K562 (cell line): Measurements from ENCODE around the gene LDLR. TPM values are rescaled to one million over a fixed set of nuclear protein-coding genes. Genes with fewer than 3 reads are reported as not detected.

Experiments
- ARID4B ChIP-seq: sonication (generic); formaldehyde crosslinking; IDR thresholded peaks from 2 replicates; pipeline ENCODE4 v1.8.0; 2022; ENCODE audit warnings: mild to moderate bottlenecking, missing genetic modification reagents
- MEF2D ChIP-seq: conservative IDR thresholded peaks from 2 replicates; pipeline ENCODE4 v1.6.1; 2016; ENCODE audit warnings: low read depth, missing genetic modification characterization, missing compliant biosample characterization
- OTX1 ChIP-seq: fragments of 450-650 bp; formaldehyde crosslinking; IDR thresholded peaks from 2 replicates; pipeline ENCODE4 v1.4.0; 2022; ENCODE audit warnings: mild to moderate bottlenecking
- PCBP2 ChIP-seq: fragments of 200-400 bp; formaldehyde crosslinking; IDR thresholded peaks from 2 replicates; pipeline ENCODE4 v1.6.1; 2018; ENCODE audit warnings: low read length, low read depth, mild to moderate bottlenecking, moderate library complexity; ENCODE audit not compliant: poor library complexity, severe bottlenecking
- RBM14 ChIP-seq: fragments of 200-400 bp; formaldehyde crosslinking; IDR thresholded peaks from 2 replicates; pipeline ENCODE4 v1.6.1; 2018; ENCODE audit warnings: low read depth, mild to moderate bottlenecking, low read length, moderate library complexity, borderline replicate concordance; ENCODE audit not compliant: insufficient read depth
- SREBF1 ChIP-seq: fragments of 150-350 bp; IDR thresholded peaks from 2 replicates; pipeline ENCODE4 v1.6.1; 2014; ENCODE audit warnings: antibody characterized with exemption, low read depth, low read length, borderline replicate concordance
- TAF1 ChIP-seq: IDR thresholded peaks from 2 replicates; pipeline ENCODE4 v1.6.1; 2011; ENCODE audit warnings: mild to moderate bottlenecking, low read length, moderate library complexity; ENCODE audit not compliant: insufficient read depth, control insufficient read depth, severe bottlenecking; ENCODE audit errors: extremely low read depth
- TCF3 ChIP-seq: sonication (generic); formaldehyde crosslinking; IDR thresholded peaks from 2 replicates; pipeline ENCODE4 v1.4.0; 2020; ENCODE audit warnings: mild to moderate bottlenecking, missing genetic modification reagents
- TFAM ChIP-seq: fragments of 250-450 bp; sonication (Bioruptor Pico); conservative IDR thresholded peaks from 2 replicates; pipeline ENCODE4 v1.5.0; 2021; ENCODE audit warnings: mild to moderate bottlenecking, moderate library complexity
- TSC22D4 ChIP-seq: fragments of 450-650 bp; IDR thresholded peaks from 2 replicates; pipeline ENCODE4 v1.6.1; 2016; ENCODE audit warnings: missing genetic modification characterization, missing biosample characterization, control low read depth
- ZBTB26 ChIP-seq: fragments of 450-650 bp; formaldehyde crosslinking; IDR thresholded peaks from 2 replicates; pipeline ENCODE4 v1.4.0; 2022; ENCODE audit warnings: missing genetic modification characterization
- ZNF232 ChIP-seq: sonication (generic); formaldehyde crosslinking; IDR thresholded peaks from 2 replicates; pipeline ENCODE4 v1.8.0; 2022; ENCODE audit warnings: mild to moderate bottlenecking, missing genetic modification reagents
- ZNF395 ChIP-seq: fragments of 200-800 bp; sonication (Bioruptor generic); IDR thresholded peaks from 2 replicates; pipeline ENCODE4 v1.6.1; 2017; ENCODE audit warnings: missing genetic modification characterization, missing compliant biosample characterization
- ZNF431 ChIP-seq: sonication (generic); formaldehyde crosslinking; IDR thresholded peaks from 2 replicates; pipeline ENCODE4 v1.8.0; 2022; ENCODE audit warnings: mild to moderate bottlenecking, missing genetic modification reagents
- ZNF518B ChIP-seq: fragments of 250-450 bp; sonication (Bioruptor Pico); IDR thresholded peaks from 2 replicates; pipeline ENCODE4 v1.5.0; 2021; ENCODE audit warnings: mild to moderate bottlenecking, moderate library complexity
- ZNF57 ChIP-seq: fragments of 450-650 bp; formaldehyde crosslinking; IDR thresholded peaks from 2 replicates; pipeline ENCODE4 v1.4.0; 2020; ENCODE audit warnings: mild to moderate bottlenecking, moderate library complexity
- ZNF695 ChIP-seq: fragments of 450-650 bp; formaldehyde crosslinking; IDR thresholded peaks from 2 replicates; pipeline ENCODE4 v1.4.0; 2020; ENCODE audit warnings: mild to moderate bottlenecking, moderate library complexity
- polyA plus RNA-seq, 8 experiments: library from polyadenylated mRNA; depleted of rRNA in 4 of 8; stranded (reverse) in 5 of 8; unstranded in 3 of 8; fragments of >200 nt; fragmentation: Nextera tagmentation in 2 of 8; fragmentation: Illumina TruSeq in 1 of 8; extraction: Ambion mirVana in 2 of 8; extraction: Trizol in 1 of 8; gene quantifications; 2 replicates each; pipeline versions ENCODE4 v1.2.1 to v1.2.3, GENCODE V29; 2011 to 2014; ENCODE audit warnings: inconsistent platforms in 1 of 8, missing spikeins in 1 of 8
- total RNA-seq, 7 experiments: library from RNA; depleted of rRNA in 6 of 7; stranded (reverse); fragments of >200 nt in 6 of 7; fragmentation: Illumina TruSeq in 2 of 7; extraction: Trizol in 2 of 7; gene quantifications; 2 replicates each; pipeline versions ENCODE4 v1.2.1 to v1.2.3, GENCODE V29; 2011 to 2021; ENCODE audit warnings: low replicate concordance in 1 of 7

Gene LDLR
- total and polyA plus RNA-seq, 9 of the 15 experiments (the other 6 are each of a cell fraction or from before 2014, with no cell fraction given) = 19.9 to 114 (median 56.3) TPM

GRCh38 chr19:11090997-11091702, 1.9 kb downstream of the LDLR start (continued):
- TF ChIP-seq TAF1 (no peak), RBM14 (no peak), ZNF395 (CRISPR knock-in tag) (0 out of 2 replicates have a peak, but pooled peaks have one; percentile 17), ZBTB26 (no peak), SREBF1 (no peak), TFAM (CRISPR knock-in tag) (no peak), ZNF431 (CRISPR knock-in tag) (peak; percentile 74; the same call in 1 of the 2 replicates), PCBP2 (no peak), MEF2D (no peak), ZNF518B (CRISPR knock-in tag) (no peak), ZNF232 (no peak), ARID4B (peak; percentile 46; the same call in 1 of the 2 replicates), OTX1 (CRISPR knock-in tag) (no peak), ZNF57 (no peak), TCF3 (CRISPR knock-in tag) (no peak), ZNF695 (CRISPR knock-in tag) (no peak), TSC22D4 (tag) (no peak)
